ENCODE measurements around the gene CDH16. TPM values are rescaled to one million over a fixed set of nuclear protein-coding genes. Genes with fewer than 3 reads are reported as not detected.

CDH16 gene
- total and polyA plus RNA-seq, 2 donors (not counting 3 experiments of a cell fraction or from before 2014, with no cell fraction given): not detected

DNA sequence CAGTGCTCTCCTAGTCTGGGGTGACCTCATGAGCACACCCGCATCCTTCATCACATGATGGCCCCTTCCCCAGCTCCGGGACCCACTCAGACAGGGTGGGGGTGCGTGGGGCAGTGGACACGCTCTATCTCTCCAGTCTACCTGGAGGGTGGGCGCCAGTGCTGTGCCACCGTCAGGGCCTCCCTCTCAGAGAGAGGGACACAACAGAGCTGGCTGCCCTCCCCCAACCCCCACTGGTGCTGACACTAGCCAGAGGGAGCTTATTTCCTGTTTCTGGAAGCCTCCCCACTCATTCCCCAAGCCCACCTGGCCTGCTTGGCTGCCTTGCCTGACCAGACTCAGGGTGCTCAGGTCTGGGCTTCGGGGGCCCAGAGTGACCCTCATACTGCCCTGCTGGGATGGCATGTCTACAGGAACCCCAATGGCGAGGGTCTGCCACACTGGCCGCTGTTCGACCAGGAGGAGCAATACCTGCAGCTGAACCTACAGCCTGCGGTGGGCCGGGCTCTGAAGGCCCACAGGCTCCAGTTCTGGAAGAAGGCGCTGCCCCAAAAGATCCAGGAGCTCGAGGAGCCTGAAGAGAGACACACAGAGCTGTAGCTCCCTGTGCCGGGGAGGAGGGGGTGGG lies 24.9 kb upstream of the CDH16 start:
- H4K20me1 ChIP-seq (replicated peaks; ENCODE audit: control insufficient read depth, extremely low read depth, insufficient read depth, low read length): no peaks in the 10 kb centered on the region
- H3K9me3 ChIP-seq (replicated peaks; ENCODE audit: control insufficient read depth, insufficient read depth, low read length): no peaks in the 10 kb centered on the region
- no peak overlapping the region for H3K4me3 ChIP-seq (replicated peaks in 1 of 3; ENCODE audit: insufficient read depth in 1 of 3, low read depth in 1 of 3, low read length in 3 of 3)
- POLR2A ChIA-PET: no interaction called here
- no peaks in the 10 kb centered on the region for H3K9me1 ChIP-seq (replicated peaks; ENCODE audit: control insufficient read depth, extremely low read depth, insufficient read depth, low read length)
- FAIRE-seq (no peak), DNase-seq (ENCODE audit: low read depth, low spot score) (no peak)
- intact Hi-C loops (cut with micrococcal nuclease): no loop called here
- no TSS peak for BruUV-seq (replicated peaks)
- dilution Hi-C loops (cut with MboI; ENCODE audit: extremely low pct_ligation_motif_present, low sequenced_read_pairs): no loop called here
- H2AFZ ChIP-seq (ENCODE audit: low read depth, low read length): no peak overlapping the region
- peaks cover 0 to 1% of the 10 kb centered on the region in 2 experiments for H3K27me3 ChIP-seq (ENCODE audit: control insufficient read depth in 2 of 2, insufficient read depth in 2 of 2, low read length in 2 of 2)
- no peak overlapping the region for H3K4me2 ChIP-seq (ENCODE audit: insufficient read depth, low read length)
- H3K79me2 ChIP-seq (ENCODE audit: control insufficient read depth, insufficient read depth, low read length): no peaks in the 10 kb centered on the region
- peaks cover 0 to 30% of the 10 kb centered on the region in 2 experiments for H3K36me3 ChIP-seq (ENCODE audit: control insufficient read depth in 2 of 2, extremely low read depth in 1 of 2, insufficient read depth in 2 of 2, low read length in 2 of 2)
- H3K9ac ChIP-seq (replicated peaks; ENCODE audit: extremely low read depth, insufficient read depth, low read length): no peak overlapping the region
- no peak for TF ChIP-seq MYC (IDR thresholded peaks at IDR 0.05; ENCODE audit: low read depth, low read length)
- no peak for TF ChIP-seq FOS (IDR thresholded peaks at IDR 0.05; ENCODE audit: borderline replicate concordance, insufficient read depth, low read length)
- CTCF ChIA-PET: interaction anchor here (0.6 to 2.3 kb wide), 6 partner anchors 9 to 178 kb away, joined by 4 to 13 read pairs (median 5); partner anchors contain the start of gene CES3
- H3K27ac ChIP-seq (ENCODE audit: insufficient read depth, low read depth, low read length): no peak overlapping the region
- H3K4me1 ChIP-seq (ENCODE audit: control insufficient read depth, extremely low read depth, insufficient read depth, low read length): peaks cover 12% of the 10 kb centered on the region

- CTCF ChIA-PET: interaction anchor here (0.6 to 2.3 kb wide), 5 partner anchors 11 to 177 kb away, joined by 4 to 13 read pairs (median 5); partner anchors contain the start of gene CES3
- dilution Hi-C loops (cut with MboI; ENCODE audit: extremely low pct_ligation_motif_present, low sequenced_read_pairs): no loop called here
- H2AFZ ChIP-seq (ENCODE audit: low read depth, low read length): no peak overlapping the region
These were observed 24.3 kb upstream of the CDH16 start for GRCh38 chr16:66942981-66943380.

More at GRCh38 chr16:66942981-66943380, 24.3 kb upstream of the CDH16 start:
- no peaks in the 10 kb centered on the region for H3K27me3 ChIP-seq (ENCODE audit: control insufficient read depth in 2 of 2, insufficient read depth in 2 of 2, low read length in 2 of 2)
- DNase-seq (ENCODE audit: low read depth, low spot score): no peak
- H3K36me3 ChIP-seq (ENCODE audit: control insufficient read depth in 2 of 2, extremely low read depth in 1 of 2, insufficient read depth in 2 of 2, low read length in 2 of 2): peaks cover 0 to 30% of the 10 kb centered on the region in 2 experiments
- no peak overlapping the region for H3K9ac ChIP-seq (replicated peaks; ENCODE audit: extremely low read depth, insufficient read depth, low read length)
- intact Hi-C loops (cut with micrococcal nuclease): no loop called here
- H3K4me2 ChIP-seq (ENCODE audit: insufficient read depth, low read length): no peak overlapping the region
- BruUV-seq (replicated peaks): no TSS peak
- POLR2A ChIA-PET: no interaction called here
- TF ChIP-seq, protein P1, sequence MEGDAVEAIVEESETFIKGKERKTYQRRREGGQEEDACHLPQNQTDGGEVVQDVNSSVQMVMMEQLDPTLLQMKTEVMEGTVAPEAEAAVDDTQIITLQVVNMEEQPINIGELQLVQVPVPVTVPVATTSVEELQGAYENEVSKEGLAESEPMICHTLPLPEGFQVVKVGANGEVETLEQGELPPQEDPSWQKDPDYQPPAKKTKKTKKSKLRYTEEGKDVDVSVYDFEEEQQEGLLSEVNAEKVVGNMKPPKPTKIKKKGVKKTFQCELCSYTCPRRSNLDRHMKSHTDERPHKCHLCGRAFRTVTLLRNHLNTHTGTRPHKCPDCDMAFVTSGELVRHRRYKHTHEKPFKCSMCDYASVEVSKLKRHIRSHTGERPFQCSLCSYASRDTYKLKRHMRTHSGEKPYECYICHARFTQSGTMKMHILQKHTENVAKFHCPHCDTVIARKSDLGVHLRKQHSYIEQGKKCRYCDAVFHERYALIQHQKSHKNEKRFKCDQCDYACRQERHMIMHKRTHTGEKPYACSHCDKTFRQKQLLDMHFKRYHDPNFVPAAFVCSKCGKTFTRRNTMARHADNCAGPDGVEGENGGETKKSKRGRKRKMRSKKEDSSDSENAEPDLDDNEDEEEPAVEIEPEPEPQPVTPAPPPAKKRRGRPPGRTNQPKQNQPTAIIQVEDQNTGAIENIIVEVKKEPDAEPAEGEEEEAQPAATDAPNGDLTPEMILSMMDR (IDR thresholded peaks at IDR 0.05; ENCODE audit: extremely low read depth in 1 of 2, insufficient read depth in 1 of 2, low read depth in 1 of 2, low read length in 2 of 2): no peak
- no peak for TF ChIP-seq FOS (IDR thresholded peaks at IDR 0.05; ENCODE audit: borderline replicate concordance, insufficient read depth, low read length)
- no peak for TF ChIP-seq JUN (IDR thresholded peaks at IDR 0.05; ENCODE audit: borderline replicate concordance, insufficient read depth, insufficient read length, low read depth)
- TF ChIP-seq GATA2 (IDR thresholded peaks at IDR 0.05; ENCODE audit: insufficient read depth, insufficient read length, low read depth, low read length): no peak
- no peak for TF ChIP-seq MYC (IDR thresholded peaks at IDR 0.05; ENCODE audit: low read depth, low read length)
- TF ChIP-seq POLR2AphosphoS5 (IDR thresholded peaks at IDR 0.05; ENCODE audit: insufficient read depth, low read depth, low read length): no peak
- TF ChIP-seq EZH2 (IDR thresholded peaks at IDR 0.05; ENCODE audit: borderline replicate concordance, low read depth, low read length, severe bottlenecking): no peak
- TF ChIP-seq MAX (IDR thresholded peaks at IDR 0.05; ENCODE audit: insufficient read depth, insufficient read length): no peak
- TF ChIP-seq POLR2A (IDR thresholded peaks at IDR 0.05; ENCODE audit: low read depth, low read length): no peak
- H4K20me1 ChIP-seq (replicated peaks; ENCODE audit: control insufficient read depth, extremely low read depth, insufficient read depth, low read length): no peaks in the 10 kb centered on the region
- H3K4me1 ChIP-seq (ENCODE audit: control insufficient read depth, extremely low read depth, insufficient read depth, low read length): peaks cover 7% of the 10 kb centered on the region
- H3K9me3 ChIP-seq (replicated peaks; ENCODE audit: control insufficient read depth, insufficient read depth, low read length): no peaks in the 10 kb centered on the region
- no peak overlapping the region for H3K27ac ChIP-seq (ENCODE audit: insufficient read depth, low read depth, low read length)
- no peak for FAIRE-seq
- H3K4me3 ChIP-seq (replicated peaks in 1 of 3; ENCODE audit: insufficient read depth in 1 of 3, low read depth in 1 of 3, low read length in 3 of 3): no peak overlapping the region
- H3K79me2 ChIP-seq (ENCODE audit: control insufficient read depth, insufficient read depth, low read length): no peaks in the 10 kb centered on the region
- H3K9me1 ChIP-seq (replicated peaks; ENCODE audit: control insufficient read depth, extremely low read depth, insufficient read depth, low read length): no peaks in the 10 kb centered on the region
